Mesenchymal stem cell (in vitro differentiated cells and primary cell): ENCODE results near the gene CAT.

Source experiments
- DNase-seq: peaks from one replicate; pipeline ENCODE4 v3.0.0-alpha.2; 2013
- H2AFZ ChIP-seq: one replicate; pipeline ENCODE4 v1.6.1; 2013; ENCODE audit warnings: low read depth, mild to moderate bottlenecking, control low read depth, inconsistent platforms, low read length, moderate library complexity
- H2AK5ac ChIP-seq: 2 replicates; pipeline ENCODE4 v1.6.1; 2013; ENCODE audit warnings: low read length, moderate library complexity, mild to moderate bottlenecking, inconsistent platforms; ENCODE audit not compliant: severe bottlenecking
- H2BK120ac ChIP-seq: one replicate; pipeline ENCODE4 v1.6.1; 2013; ENCODE audit warnings: low read depth, mild to moderate bottlenecking, inconsistent platforms, low read length, moderate library complexity
- H2BK12ac ChIP-seq, 2 experiments: one replicate each; pipeline ENCODE4 v1.6.1; 2013; ENCODE audit warnings: inconsistent platforms in 2 of 2, low read length in 2 of 2, mild to moderate bottlenecking in 2 of 2, moderate library complexity in 2 of 2, control low read depth in 1 of 2
- H2BK15ac ChIP-seq: one replicate; pipeline ENCODE4 v1.6.1; 2013; ENCODE audit warnings: mild to moderate bottlenecking, low read depth, inconsistent platforms; ENCODE audit not compliant: poor library complexity, severe bottlenecking
- H2BK5ac ChIP-seq: 2 replicates; pipeline ENCODE4 v1.6.1; 2013; ENCODE audit warnings: low read depth, mild to moderate bottlenecking, low read length, control low read depth, inconsistent platforms; ENCODE audit not compliant: poor library complexity, severe bottlenecking
- H3K14ac ChIP-seq, 2 experiments: one replicate each; pipeline ENCODE4 v1.6.1; 2013; ENCODE audit warnings: inconsistent platforms in 2 of 2, low read length in 2 of 2, control low read depth in 1 of 2, mild to moderate bottlenecking in 1 of 2, moderate library complexity in 1 of 2
- H3K18ac ChIP-seq, 2 experiments: one replicate each; pipeline ENCODE4 v1.6.1; 2013; ENCODE audit warnings: inconsistent platforms in 2 of 2, low read length in 2 of 2, control low read depth in 1 of 2, low read depth in 1 of 2, mild to moderate bottlenecking in 1 of 2
- H3K23ac ChIP-seq, 2 experiments: one replicate each; pipeline ENCODE4 v1.6.1; 2013; ENCODE audit warnings: inconsistent platforms in 2 of 2, low read length in 2 of 2, mild to moderate bottlenecking in 2 of 2, moderate library complexity in 2 of 2, control low read depth in 1 of 2
- H3K27ac ChIP-seq: 2 replicates; pipeline ENCODE4 v1.5.1; 2013; ENCODE audit warnings: mild to moderate bottlenecking, moderate library complexity, low read length, control low read depth, inconsistent platforms; ENCODE audit not compliant: poor library complexity, severe bottlenecking
- H3K27me3 ChIP-seq, 2 experiments: 2 replicates each; pipeline versions ENCODE4 v1.6.1 to v1.7.0; 2013; ENCODE audit warnings: low read length in 2 of 2, mild to moderate bottlenecking in 2 of 2, moderate library complexity in 2 of 2, control low read depth in 1 of 2, inconsistent platforms in 1 of 2; ENCODE audit not compliant: control insufficient read depth in 1 of 2, insufficient read depth in 1 of 2
- H3K36me3 ChIP-seq, 2 experiments: 2 replicates each; pipeline versions ENCODE4 v1.6.1 to v1.7.0; 2013; ENCODE audit warnings: low read length in 2 of 2, control low read depth in 1 of 2, inconsistent platforms in 1 of 2, low read depth in 1 of 2, mild to moderate bottlenecking in 1 of 2; ENCODE audit not compliant: insufficient read depth in 2 of 2, control insufficient read depth in 1 of 2
- H3K4ac ChIP-seq, 2 experiments: one replicate each; pipeline ENCODE4 v1.6.1; 2013; ENCODE audit warnings: inconsistent platforms in 2 of 2, low read length in 2 of 2, mild to moderate bottlenecking in 2 of 2, moderate library complexity in 2 of 2, control low read depth in 1 of 2, low read depth in 1 of 2
- H3K4me1 ChIP-seq: 2 replicates; pipeline ENCODE4 v1.6.1; 2013; ENCODE audit warnings: low read depth, low read length, control low read depth; ENCODE audit not compliant: control insufficient read depth, insufficient read depth
- H3K4me2 ChIP-seq: 2 replicates; pipeline ENCODE4 v1.6.1; 2013; ENCODE audit warnings: low read length, mild to moderate bottlenecking, inconsistent platforms; ENCODE audit not compliant: poor library complexity, severe bottlenecking
- H3K4me3 ChIP-seq, 2 experiments: 2 replicates each; pipeline versions ENCODE4 v1.5.1 to v1.7.0; 2013; ENCODE audit warnings: low read length in 2 of 2, mild to moderate bottlenecking in 2 of 2, control low read depth in 1 of 2, low read depth in 1 of 2; ENCODE audit not compliant: insufficient read depth in 1 of 2
- H3K79me1 ChIP-seq: replicated peaks from 2 replicates; pipeline ENCODE4 v1.6.1; 2013; ENCODE audit warnings: mild to moderate bottlenecking, control low read depth, low read length, inconsistent platforms; ENCODE audit not compliant: poor library complexity, severe bottlenecking
- H3K9ac ChIP-seq: 2 replicates; pipeline ENCODE4 v1.7.0; 2013; ENCODE audit warnings: mild to moderate bottlenecking, low read length, moderate library complexity
- H3K9me3 ChIP-seq: 2 replicates; pipeline ENCODE4 v1.7.0; 2013; ENCODE audit warnings: mild to moderate bottlenecking, low read length; ENCODE audit not compliant: control insufficient read depth
- H4K8ac ChIP-seq: one replicate; pipeline ENCODE4 v1.6.1; 2013; ENCODE audit warnings: inconsistent platforms, mild to moderate bottlenecking, low read length, moderate library complexity
- H4K91ac ChIP-seq: one replicate; pipeline ENCODE4 v1.6.1; 2013; ENCODE audit warnings: mild to moderate bottlenecking, low read length, inconsistent platforms
- WGBS: methylation state at CpG from one replicate; pipeline ENCODE4 v1.1.7; 2013; ENCODE audit warnings: mixed read lengths; 5-methylcytosine and 5-hydroxymethylcytosine counted together

CAT gene

DNA sequence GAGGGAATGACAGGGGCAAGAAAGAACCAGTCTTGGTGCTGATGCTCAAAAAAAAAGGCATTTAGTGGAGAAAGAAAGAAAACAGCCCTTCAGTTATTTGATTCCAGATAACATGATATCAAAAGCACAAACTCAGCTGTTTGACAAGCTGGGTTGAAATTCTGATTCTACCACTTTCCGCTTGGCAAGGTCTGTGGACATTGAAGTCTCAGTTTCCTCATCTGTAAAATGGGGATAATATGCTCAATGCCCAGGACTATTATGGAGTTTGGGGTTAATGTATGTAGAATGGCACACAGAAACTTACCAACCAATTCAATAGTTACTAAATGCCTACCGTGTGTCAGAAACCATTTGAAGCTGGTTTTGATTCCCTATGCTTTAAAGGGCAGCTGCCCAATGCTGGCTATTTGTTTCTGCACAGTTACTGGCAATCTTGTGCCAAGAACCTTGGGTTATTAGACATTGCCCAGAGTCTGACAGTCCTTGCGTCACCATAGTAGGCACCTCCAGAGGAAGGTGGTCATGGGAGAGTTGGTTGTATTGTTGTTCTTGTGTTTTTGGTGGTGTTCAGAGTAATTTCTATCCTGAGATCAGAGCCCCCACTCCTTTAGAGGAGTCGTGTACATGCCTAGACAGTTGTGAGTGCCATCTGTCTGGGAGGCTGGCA is 55.3 kb downstream of the CAT start:
- no peak overlapping the region for H2BK5ac ChIP-seq
- 72% methylated on average over 3 of the region's 4 CpGs for WGBS
- peaks cover 12 to 20% of the 10 kb centered on the region in 2 experiments for H3K27me3 ChIP-seq
- no peak overlapping the region for H4K91ac ChIP-seq
- DNase-seq = no peak
- no peak overlapping the region for H3K14ac ChIP-seq
- no peak overlapping the region for H2AFZ ChIP-seq
- H4K8ac ChIP-seq = no peak overlapping the region
- H2BK120ac ChIP-seq = no peak overlapping the region
- H3K23ac ChIP-seq = no peak overlapping the region
- no peak overlapping the region for H3K4ac ChIP-seq
- H3K36me3 ChIP-seq = no peaks in the 10 kb centered on the region
- no peaks in the 10 kb centered on the region for H3K9me3 ChIP-seq
- no peaks in the 10 kb centered on the region for H3K79me1 ChIP-seq
- H3K9ac ChIP-seq = no peak overlapping the region
- H3K4me1 ChIP-seq = peaks cover 1% of the 10 kb centered on the region
- no peak overlapping the region for H2AK5ac ChIP-seq
- no peak overlapping the region for H3K27ac ChIP-seq
- H2BK12ac ChIP-seq = no peak overlapping the region
- H3K18ac ChIP-seq = no peak overlapping the region
- H3K4me3 ChIP-seq = no peak overlapping the region
- no peak overlapping the region for H3K4me2 ChIP-seq
- H2BK15ac ChIP-seq = no peak overlapping the region

DNA sequence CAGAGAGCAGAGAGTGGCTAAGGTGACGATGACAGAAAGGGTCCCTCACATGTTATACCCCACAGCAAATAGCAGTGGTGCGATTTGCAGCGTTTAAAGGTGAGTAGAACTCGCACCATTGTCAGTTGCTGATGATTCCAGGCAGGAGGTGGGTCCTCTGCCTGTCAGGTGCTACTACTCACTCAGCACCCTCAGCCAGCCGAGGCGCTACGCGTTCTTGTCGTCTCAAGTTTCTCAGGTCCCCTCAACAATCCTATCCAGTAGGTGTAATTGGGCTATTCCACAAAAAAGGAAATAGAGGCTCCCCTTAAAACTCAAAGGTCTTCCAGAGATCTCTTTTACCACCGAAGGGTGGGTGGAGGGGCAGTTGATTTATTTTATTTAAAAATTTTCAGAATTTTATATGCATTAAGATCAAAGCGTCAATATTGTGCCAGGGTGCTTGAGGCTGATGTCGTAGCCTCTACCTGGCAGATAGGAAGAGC is 56.5 kb downstream of the CAT start:
- DNase-seq = no peak
- no peak overlapping the region for H3K18ac ChIP-seq
- H3K4me3 ChIP-seq = no peak overlapping the region
- peaks cover 11 to 14% of the 10 kb centered on the region in 2 experiments for H3K27me3 ChIP-seq
- no peak overlapping the region for H3K4me2 ChIP-seq
- H2AK5ac ChIP-seq = no peak overlapping the region
- H3K14ac ChIP-seq = no peak overlapping the region
- H3K79me1 ChIP-seq = no peaks in the 10 kb centered on the region
- no peak overlapping the region for H2BK5ac ChIP-seq
- H2BK12ac ChIP-seq = no peak overlapping the region
- no peak overlapping the region for H4K91ac ChIP-seq
- H2AFZ ChIP-seq = no peak overlapping the region
- H2BK15ac ChIP-seq = no peak overlapping the region
- H4K8ac ChIP-seq = no peak overlapping the region
- no peaks in the 10 kb centered on the region for H3K9me3 ChIP-seq
- H3K4me1 ChIP-seq = peaks cover 1% of the 10 kb centered on the region
- H3K27ac ChIP-seq = no peak overlapping the region
- no peaks in the 10 kb centered on the region for H3K36me3 ChIP-seq
- WGBS = 83% methylated on average over 6 of the region's 12 CpGs
- no peak overlapping the region for H3K4ac ChIP-seq
- H3K9ac ChIP-seq = no peak overlapping the region
- H2BK120ac ChIP-seq = no peak overlapping the region
- no peak overlapping the region for H3K23ac ChIP-seq

DNA sequence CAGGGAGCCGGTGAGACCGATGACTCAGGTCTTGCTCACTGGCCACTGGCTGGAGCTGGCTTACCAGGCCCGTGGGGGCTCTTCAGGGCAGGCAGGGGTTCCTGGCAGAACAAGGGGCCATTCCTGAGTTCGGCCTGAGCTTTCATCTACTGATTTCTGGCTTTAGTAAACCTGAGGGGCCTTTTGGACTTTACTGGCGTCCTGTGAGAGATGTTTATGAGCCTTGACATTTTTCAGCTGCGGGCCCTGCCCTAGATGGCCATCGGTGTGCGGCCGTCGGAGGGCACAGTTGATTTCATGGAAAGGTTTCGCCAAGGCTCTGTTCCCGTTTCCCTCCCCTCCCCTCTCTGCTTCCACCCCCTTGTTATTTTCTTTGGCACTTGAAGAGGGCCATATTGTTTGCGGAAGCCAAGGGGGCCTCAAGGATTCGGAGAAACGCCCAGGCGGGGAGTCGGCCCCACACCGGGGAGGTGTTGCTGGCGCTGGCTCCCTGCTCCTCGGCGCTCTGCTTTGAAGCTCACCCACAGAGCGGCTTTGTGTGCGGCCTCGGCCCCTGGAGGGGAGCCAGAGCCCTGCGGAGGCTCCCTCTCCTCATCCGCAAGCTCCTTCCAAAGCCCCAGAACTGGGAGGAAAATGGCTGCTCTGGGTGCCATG is 57.1 kb downstream of the CAT start:
- Histone ChIP-seq H3K79me1 (no peaks in the 10 kb centered on the region), H2BK12ac (no peak overlapping the region), H3K9ac (no peak overlapping the region), H3K4me2 (no peak overlapping the region), H3K4me3 (no peak overlapping the region), H2AFZ (no peak overlapping the region), H3K36me3 (no peaks in the 10 kb centered on the region), H3K4me1 (peaks cover 1% of the 10 kb centered on the region), H3K18ac (no peak overlapping the region), H4K8ac (no peak overlapping the region), H2BK5ac (no peak overlapping the region), H3K27me3 (peaks cover 11 to 14% of the 10 kb centered on the region in 2 experiments), H2AK5ac (no peak overlapping the region), H4K91ac (no peak overlapping the region), H3K9me3 (no peaks in the 10 kb centered on the region), H3K4ac (no peak overlapping the region), H3K27ac (no peak overlapping the region), H3K14ac (no peak overlapping the region), H2BK120ac (no peak overlapping the region), H3K23ac (no peak overlapping the region), H2BK15ac (no peak overlapping the region)
- WGBS = 81% methylated on average over 26 of the region's 26 CpGs
- no peak for DNase-seq

DNA sequence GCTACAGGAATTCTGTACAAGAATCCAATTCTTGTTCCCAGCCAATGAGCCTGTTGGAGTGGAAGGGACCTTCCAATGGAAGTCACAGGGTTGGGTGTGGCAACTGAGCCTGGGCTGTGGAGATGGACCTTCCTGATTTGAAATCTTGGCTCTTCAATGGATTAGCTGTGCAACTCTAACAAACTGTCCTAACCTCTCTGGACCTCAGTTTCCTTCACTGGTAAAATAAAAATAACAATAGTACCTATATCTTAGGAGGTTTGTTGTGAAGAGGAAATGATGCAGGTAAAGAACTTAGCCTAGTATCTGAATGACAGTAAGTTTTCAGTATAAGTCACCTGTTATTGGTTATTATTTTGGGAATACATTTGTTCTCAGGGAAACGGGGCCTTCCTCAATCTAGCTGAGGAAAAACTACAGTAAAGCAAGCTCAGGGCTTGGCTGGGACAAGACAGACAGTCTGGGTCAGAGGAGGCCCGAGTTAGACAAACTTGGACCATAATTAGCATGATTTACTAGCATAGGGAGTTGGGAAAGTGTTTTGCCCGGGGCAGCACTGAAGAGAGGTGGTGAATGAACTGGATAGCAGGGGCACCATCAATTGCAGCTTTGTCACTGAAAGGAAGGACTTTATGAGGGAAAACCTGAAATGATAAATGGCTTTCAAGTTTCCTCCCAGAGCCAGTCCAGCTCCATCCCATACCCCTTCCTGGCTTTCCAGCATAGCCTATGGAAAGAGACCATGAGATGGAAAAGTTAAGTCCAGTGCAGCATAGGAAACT is 61.2 kb downstream of the CAT start:
- H3K4ac ChIP-seq = no peak overlapping the region
- no peak overlapping the region for H4K91ac ChIP-seq
- no peak overlapping the region for H3K23ac ChIP-seq
- H3K79me1 ChIP-seq = no peaks in the 10 kb centered on the region
- peaks cover 3 to 7% of the 10 kb centered on the region in 2 experiments for H3K27me3 ChIP-seq
- H2BK15ac ChIP-seq = no peak overlapping the region
- no peak overlapping the region for H4K8ac ChIP-seq
- H3K14ac ChIP-seq = no peak overlapping the region
- no peak overlapping the region for H3K4me2 ChIP-seq
- H3K9ac ChIP-seq = no peak overlapping the region
- H3K18ac ChIP-seq = no peak overlapping the region
- H3K27ac ChIP-seq = no peak overlapping the region
- WGBS = 54% methylated on average over 3 of the region's 3 CpGs
- no peak for DNase-seq
- no peaks in the 10 kb centered on the region for H3K36me3 ChIP-seq
- H3K4me3 ChIP-seq = no peak overlapping the region
- no peak overlapping the region for H2AK5ac ChIP-seq
- H2BK120ac ChIP-seq = no peak overlapping the region
- peaks cover 9% of the 10 kb centered on the region for H3K4me1 ChIP-seq
- no peak overlapping the region for H2AFZ ChIP-seq
- no peak overlapping the region for H2BK12ac ChIP-seq
- no peaks in the 10 kb centered on the region for H3K9me3 ChIP-seq
- H2BK5ac ChIP-seq = no peak overlapping the region
